ENCODE data around the gene NR2C2. TPM values are rescaled to one million over a fixed set of nuclear protein-coding genes. Genes with fewer than 3 reads are reported as not detected.

The NR2C2 gene
- total and polyA plus RNA-seq, 9 of the 15 experiments (the other 6 are each of a cell fraction or from before 2014, with no cell fraction given): 6.1 to 33.0 (median 14.6) TPM

- TF ChIP-seq TRIM24 (IDR thresholded peaks at IDR 0.05): peak; percentile 61 to 88
These were observed 42.2 kb upstream of the NR2C2 start (continued) for GRCh38 chr3:14905055-14905657.

DNA sequence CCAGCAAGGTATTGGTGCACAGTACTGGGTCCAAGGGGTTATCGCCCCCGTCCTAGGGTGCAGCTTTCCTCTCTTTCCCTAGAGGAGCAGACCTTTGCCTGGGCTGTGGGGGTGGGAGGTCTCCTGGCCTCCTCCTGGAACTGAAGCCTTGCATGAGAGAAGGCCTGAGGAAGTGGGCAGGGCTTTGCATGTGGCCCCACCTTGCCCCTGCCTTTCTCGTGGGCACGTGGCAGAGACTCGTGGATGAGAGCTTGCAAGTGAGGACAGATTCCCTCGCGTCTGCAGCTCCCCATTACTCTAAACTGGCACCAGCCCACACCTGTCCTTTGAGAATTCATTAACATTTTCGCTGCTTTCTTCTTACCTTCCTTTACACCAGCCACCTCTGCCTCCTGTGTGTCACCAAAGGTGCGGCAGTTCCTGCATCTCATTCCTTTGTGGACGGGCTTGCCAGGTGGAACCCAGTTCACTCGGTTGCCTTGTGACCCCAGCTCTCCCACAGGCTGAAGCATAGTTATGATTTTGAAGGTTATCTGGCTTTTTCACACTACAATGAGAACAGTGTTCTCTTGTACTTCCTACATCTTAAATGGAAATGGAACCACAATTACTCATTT, 40.9 kb upstream of the NR2C2 start:
- in situ Hi-C loops (cut with MboI) (loop anchor here (25.0 kb wide), 2 partner anchors 394 to 1244 kb away; no protein-coding TSS in a partner anchor), intact Hi-C loops (cut with micrococcal nuclease) (no loop called here)
- POLR2A ChIA-PET: no interaction called here
- Histone ChIP-seq H3K27me3 (ENCODE audit: control insufficient read depth in 2 of 2, insufficient read depth in 2 of 2, low read length in 2 of 2) (peaks cover 10 to 49% of the 10 kb centered on the region in 2 experiments; a peak in 4 of 5 replicates), H3K9me3 (replicated peaks; ENCODE audit: control insufficient read depth, insufficient read depth, low read depth, low read length) (peaks cover 4% of the 10 kb centered on the region; the same call in 1 of the 2 replicates), H4K20me1 (replicated peaks; ENCODE audit: control insufficient read depth, insufficient read depth, low read length) (no peaks in the 10 kb centered on the region; the same call in 1 of the 2 replicates), H3K79me2 (ENCODE audit: control insufficient read depth, insufficient read depth, low read length) (no peaks in the 10 kb centered on the region), H3K27ac (ENCODE audit: extremely low read depth, low read depth, low read length) (no peak overlapping the region), H3K4me1 (replicated peaks in 1 of 2; ENCODE audit: control insufficient read depth in 2 of 2, insufficient read depth in 2 of 2, low read length in 2 of 2) (no peaks in the 10 kb centered on the region), H2AFZ (ENCODE audit: low read depth, low read length) (no peak overlapping the region), H3K4me3 (no peak overlapping the region), H3K4me2 (ENCODE audit: insufficient read depth, low read length) (no peak overlapping the region), H3K9me1 (ENCODE audit: control insufficient read depth, insufficient read depth, low read length) (no peaks in the 10 kb centered on the region), H3K9ac (ENCODE audit: insufficient read depth in 1 of 2, low read depth in 2 of 2, low read length in 2 of 2) (no peak overlapping the region), H3K36me3 (ENCODE audit: control insufficient read depth, insufficient read depth, low read length) (no peaks in the 10 kb centered on the region)
- BruUV-seq (replicated peaks): no TSS peak
- no peak for ATAC-seq
- no peak for DNase-seq (ENCODE audit: extremely low read depth in 1 of 4, low spot score in 3 of 4)
- no peak for TF ChIP-seq KDM1A (IDR thresholded peaks at IDR 0.05)
- TF ChIP-seq SFPQ (IDR thresholded peaks at IDR 0.05; ENCODE audit: low read depth, low read length): no peak
- no peak for TF ChIP-seq ELF2 (CRISPR knock-in tag; IDR thresholded peaks at IDR 0.05)
- no peak for TF ChIP-seq POLR2A (conservative IDR thresholded peaks at IDR 0.05)
- WGBS (ENCODE audit: insufficient coverage, low coverage, missing lambda C conversion rate): 1% methylated on average over 11 of the region's 11 CpGs
- FAIRE-seq: no peak
- CTCF ChIA-PET (ENCODE audit: low intra/inter-chr PET ratio): no interaction called here
